Raji (cell line): Measurements from ENCODE around the gene NUAK1.

ENCODE experiments used
- POLR2A ChIP-seq: IDR thresholded peaks from 2 replicates; pipeline ENCODE4 v1.6.1; 2011; ENCODE audit warnings: low read depth, low read length, control low read depth; ENCODE audit not compliant: insufficient read depth

The NUAK1 gene

DNA sequence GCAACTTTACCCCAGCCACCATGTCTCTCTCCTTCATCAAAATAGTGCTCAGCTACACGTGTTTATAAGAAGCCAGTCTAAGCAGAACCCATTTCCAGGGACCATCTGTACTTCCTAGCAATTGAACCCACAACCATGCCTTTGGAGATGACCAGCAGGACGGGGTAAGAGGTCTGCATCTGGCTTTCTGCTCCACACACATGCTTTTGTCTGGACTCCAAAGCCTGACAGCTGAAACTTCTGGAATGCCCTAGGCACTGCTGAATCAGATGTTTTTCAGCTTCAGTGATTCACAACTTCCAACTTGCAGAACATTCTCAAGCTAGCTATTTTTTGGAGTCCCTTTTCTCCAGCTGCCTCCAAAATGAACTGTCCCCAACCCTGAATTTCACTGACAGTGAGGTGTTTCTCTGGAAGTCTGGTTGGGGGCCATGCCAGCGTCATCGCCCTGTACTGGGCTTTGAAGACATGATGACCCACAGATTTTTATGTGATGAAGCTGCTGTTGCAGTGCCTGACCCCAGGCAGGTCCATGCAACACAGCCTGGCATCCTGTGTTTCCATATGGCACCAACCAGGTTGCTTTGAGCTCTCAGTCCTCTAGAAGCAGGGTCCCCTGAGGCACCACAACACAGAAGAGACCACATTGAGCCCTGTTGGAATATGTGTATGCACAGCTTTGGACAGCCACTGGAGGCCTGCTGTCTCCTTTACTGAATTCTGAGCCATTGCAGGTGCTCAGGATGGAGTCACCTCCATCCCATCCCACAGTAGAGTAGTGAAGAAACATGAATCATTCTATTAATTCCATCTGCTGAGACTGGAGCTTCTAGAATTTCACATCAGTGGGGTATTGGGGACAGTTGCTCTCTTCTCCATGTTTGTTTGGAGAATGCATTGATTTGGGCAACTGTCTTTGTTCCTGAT is 80.2 kb downstream of the NUAK1 start:
- TF ChIP-seq POLR2A: no peak

DNA sequence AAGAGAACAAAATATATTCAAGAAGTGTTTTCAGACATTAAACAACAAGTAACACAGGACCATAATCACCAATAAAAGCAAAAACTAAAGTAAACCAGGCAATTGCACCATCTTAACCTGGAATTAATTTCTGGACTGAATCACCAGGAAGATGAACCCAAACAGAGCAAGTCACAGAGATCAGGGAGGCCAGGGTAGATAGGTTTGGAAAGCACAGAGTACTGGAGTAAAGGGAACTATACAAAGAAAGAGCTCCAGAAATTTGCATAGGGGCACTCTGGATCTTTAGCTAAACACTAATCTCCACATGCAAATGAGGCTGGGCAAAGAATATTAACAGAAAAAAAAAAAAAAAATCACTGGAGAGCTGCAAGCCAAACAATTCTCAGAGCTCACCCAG is 84.7 kb downstream of the NUAK1 start:
- no peak for TF ChIP-seq POLR2A

DNA sequence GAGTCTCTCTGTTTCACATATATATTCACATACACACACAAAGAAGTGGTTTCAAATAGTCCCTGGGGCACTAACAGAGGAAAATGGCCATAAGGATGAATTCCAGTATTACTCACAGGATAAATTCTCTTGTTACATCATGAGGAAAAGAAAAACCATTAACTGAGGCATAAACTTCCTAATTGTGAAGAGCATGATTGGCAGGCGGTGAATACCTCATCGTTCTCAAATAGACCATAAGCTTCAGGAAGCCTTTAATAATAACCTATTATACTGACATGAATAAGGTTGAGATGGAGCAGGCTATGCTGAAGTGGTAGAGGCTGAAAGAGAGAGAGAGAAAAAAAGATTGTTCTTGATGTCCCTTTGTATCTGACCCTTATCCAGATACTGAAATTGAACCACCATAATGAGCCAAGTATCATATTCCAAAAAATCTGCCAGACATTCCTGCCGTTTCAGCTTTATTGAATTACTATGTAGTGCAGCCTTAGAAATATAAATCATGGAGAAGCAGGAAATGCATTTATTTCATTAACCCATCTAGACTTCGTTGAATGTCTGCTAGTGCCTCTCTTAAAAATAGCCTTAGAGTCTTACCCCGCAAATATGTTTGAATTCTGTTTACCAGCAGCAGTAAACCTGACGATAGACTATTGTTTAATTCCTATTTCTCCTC is 86.8 kb downstream of the NUAK1 start:
- no peak for TF ChIP-seq POLR2A

DNA sequence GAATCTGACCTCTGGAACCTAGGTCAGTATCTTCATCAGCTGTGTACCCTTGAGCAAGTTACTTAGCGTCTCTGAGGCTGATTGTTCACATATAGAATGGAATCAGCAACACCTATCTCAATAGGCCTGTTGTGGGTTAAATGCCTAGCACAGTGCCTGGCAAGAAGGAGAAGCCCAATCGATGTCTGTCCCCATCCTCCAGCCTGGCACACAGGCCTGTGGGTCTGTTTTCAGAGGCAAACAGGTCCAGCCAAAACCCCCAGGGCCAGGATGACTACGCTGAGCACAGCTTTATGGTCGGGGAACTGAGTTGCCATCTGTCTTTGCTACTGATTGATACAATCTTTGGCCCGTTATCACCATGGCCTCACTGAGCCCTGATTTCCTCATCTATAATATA is 89.2 kb downstream of the NUAK1 start:
- no peak for TF ChIP-seq POLR2A

DNA sequence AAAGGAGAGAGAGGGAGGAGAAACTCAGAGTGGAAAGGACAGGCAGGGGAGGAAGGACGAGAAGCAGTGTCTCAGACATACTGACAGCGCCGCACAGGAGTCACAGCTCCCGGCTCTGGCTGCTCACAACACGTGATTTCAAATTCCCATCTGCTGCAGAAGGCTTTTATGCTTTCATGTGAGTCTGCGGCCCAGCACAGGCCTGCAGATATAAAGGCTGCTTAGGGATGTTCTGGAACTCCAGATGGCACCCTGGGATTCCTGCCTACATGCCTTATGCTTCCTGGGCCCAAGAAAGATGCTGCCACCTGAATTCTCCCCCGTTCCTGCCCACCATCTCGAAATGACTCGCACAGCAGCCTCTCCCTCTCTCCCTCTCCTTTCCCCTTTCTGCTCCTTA is 89.6 kb downstream of the NUAK1 start:
- no peak for TF ChIP-seq POLR2A

DNA sequence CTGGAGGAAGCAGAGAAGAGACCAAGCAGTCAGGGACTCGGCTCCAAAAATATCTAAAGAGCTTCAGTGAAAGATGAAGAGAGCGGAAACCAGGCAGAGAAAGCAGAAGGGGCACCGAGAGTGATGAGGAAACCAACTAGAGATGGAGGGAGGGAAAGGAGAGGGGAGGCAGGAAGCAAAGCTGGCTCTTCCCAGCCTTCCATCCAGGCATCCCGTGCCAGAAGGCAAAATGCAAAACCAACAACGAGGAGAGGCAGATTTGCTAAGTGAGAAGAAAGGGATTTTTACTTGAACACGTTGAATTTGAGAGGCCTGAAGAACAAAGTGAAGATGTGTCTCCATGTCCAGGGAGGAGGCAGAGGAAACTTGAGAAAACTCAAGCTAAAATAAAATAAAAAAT is 90.1 kb downstream of the NUAK1 start:
- TF ChIP-seq POLR2A: no peak

DNA sequence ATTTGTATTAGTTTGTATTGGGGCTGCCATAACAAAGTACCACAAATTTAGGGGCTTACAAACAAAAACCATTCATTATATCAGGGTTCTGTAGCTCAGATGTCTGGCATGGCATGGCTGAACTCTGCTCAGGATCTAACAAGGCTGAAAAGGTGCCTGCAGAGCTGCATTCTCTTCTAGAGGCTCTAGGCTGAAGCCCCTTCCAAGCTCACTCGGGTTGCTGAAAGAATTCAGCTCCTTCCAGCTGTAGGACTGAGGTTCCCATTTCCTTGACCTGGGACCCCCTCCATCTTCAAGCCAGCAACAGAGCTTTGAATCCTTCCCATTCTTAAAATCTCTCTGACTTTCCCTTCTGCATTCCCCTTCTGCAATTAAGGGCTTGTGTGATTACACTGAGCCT is 90.7 kb downstream of the NUAK1 start:
- no peak for TF ChIP-seq POLR2A

DNA sequence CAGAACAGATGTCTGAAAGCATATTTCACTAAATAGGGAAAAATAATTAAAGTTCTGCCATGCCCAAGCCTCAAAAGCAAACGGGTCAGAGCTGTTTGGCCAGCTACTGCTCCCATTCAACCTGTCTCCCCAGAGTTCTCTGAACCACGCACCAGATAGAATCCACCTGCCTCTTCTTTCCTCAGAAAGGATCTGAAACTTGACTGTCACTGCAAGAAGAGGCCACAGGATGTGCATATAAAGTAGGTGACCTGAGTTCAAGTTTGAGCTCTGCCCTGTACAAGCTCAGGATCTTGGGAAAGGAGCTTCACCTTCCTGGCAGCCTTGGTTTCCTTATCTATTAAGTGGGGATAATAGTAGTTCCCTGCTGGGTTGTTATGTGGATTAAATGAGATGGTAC is 91.8 kb downstream of the NUAK1 start:
- TF ChIP-seq POLR2A: no peak

DNA sequence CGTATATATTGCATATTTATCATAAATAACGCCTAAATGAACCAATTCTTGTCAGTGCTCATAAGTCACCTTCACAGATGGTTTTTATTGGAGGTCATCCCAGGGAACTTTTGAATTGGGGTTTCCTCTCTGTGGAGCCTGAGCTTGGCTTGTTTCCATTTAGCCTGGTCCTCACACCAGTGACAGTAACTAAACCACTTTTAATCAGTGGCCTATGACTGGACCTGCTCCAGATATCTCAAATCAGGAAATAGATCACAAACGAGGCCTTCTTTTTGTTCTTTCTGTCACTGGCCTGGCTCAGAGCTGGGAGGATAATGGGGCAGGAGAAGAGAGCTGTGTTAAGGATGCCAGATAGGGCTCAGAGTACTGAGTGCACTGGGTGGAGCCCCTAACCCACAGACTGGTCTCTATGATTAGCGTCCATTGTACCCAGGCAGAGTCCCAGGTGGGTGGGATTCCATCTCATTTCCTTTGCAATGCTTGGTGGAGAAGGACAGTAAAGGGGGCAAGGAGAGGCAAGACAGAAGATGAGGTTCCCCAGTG is 92.4 kb downstream of the NUAK1 start:
- no peak for TF ChIP-seq POLR2A

DNA sequence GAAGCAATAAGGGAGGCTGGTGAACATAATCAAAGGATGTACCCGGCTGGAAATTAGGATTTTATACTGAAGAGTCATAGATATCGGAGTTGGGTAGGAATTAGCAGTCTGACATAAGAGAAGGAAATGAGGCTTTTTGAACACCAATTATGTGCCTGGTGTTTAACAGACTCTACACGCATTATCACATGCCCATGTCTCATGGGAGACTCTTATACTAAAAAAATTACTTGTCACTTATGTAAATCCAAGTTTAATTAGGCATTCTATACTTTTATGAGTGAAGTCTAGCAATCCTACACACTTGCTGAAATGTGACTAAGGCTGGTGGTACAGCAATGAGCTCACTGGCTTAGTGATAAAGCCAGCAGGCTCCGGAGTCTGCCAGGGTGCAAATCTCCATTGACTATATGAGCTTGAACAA is 93.5 kb downstream of the NUAK1 start:
- TF ChIP-seq POLR2A: no peak

DNA sequence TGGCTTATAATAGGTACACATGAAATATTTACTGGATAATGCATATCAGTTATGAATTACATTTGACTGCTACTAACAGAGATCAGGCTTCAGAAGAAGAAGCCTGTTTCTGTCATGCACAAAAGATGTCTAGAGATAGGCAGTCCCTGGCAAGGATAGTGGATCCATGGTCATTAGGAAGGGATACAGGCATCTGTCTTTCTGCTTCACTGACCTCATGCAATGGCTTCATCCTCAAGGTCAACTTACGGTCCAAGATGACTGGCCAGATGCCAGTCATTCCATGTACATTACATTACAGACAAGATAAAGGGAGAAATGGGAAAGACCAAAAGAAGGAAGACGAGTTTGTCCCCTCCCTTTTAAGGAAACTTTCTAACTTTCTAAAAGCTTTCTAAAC is 94.0 kb downstream of the NUAK1 start:
- TF ChIP-seq POLR2A: no peak

DNA sequence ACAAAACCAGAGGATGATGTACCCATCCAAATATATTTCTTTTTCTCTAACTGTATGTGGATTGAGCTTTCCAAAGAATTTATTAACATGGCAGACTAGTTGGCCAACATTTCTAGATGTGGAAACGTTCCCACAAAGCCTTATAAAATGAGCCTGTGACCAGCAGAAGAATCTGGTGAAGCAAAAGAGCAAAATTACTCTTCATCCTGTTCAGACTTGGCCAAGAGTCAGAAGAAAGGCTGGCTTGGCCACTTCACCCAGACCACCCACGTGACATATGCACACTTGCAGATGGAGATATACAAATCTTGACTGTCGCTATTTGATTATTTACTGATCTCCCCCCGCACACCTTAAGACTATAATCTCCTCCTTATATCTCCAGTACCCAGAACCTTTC is 96.7 kb downstream of the NUAK1 start:
- TF ChIP-seq POLR2A: no peak

DNA sequence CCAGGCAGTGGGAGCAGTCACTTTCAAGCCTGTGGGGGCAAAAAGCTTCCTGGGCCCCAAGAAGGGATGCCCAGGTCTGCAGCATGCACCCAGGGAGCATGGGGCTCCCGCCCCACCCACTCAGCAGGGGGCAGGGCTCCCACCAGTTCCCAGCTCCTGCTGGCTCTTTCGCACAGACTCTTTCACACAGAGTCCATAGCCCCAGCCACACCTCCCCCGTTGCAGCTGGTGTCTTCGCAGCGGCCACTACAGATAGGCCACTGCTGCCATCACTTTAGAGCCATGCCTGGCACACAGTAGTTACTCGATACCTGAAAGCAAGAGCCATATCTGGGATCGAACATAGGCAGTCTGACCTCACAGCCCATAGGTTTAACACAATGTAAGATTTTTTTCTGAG is 98.2 kb downstream of the NUAK1 start:
- TF ChIP-seq POLR2A: no peak

DNA sequence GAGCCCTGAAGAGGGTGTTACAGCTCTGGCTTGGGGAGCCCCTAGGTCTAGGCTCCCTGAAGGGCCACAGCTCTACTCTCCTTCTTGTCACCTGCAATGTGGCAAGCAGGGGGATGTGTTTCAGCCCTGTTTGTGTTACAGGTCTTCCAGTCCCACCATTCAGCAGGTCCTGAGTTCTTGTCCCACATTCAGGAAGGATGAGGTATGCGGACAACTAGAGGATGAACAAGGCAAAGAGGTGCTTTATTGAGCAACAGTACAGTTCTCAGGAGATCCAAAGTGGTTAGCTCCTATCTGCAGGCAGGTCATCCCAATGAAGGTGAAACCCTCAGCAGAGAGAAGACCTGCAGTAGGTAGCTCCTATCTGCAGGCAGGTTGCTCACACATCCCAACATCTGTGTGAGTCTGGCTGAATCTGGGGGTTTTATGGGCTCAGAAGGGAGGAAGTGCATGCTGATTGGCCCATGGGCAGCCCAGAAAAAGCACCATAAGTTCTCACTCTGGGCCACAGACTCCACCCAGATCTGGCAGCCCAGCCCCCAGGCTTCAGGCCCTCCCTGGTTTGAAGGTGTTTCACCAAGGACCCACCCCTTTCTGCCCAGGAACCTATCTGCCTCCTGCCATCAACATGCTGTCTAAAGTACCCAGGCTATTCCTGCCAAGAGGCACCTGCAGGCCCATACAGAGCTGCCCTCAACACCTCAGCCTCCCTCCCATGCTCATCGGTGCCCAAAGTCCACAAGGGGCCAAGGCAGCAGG is 98.9 kb downstream of the NUAK1 start:
- TF ChIP-seq POLR2A: no peak

DNA sequence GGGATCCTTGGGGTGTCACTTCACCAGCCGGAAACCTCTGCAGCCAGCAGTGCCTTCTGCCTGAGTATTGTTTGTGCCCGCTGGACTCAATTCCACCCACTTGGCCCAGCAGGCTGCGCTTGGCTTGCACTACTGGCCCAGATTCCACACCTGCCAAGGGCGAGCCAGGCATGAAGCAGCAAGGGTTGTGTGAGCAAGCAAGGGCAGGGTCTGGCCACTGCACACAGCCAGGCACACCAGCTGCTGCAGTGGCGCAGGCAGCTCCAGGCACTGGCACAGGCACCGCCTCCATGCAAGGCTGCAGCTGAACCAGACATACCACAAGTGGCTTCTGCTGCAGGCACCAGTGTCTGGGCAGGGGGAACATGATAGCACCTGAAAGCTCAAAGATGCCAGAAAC is 99.5 kb downstream of the NUAK1 start:
- TF ChIP-seq POLR2A: no peak

DNA sequence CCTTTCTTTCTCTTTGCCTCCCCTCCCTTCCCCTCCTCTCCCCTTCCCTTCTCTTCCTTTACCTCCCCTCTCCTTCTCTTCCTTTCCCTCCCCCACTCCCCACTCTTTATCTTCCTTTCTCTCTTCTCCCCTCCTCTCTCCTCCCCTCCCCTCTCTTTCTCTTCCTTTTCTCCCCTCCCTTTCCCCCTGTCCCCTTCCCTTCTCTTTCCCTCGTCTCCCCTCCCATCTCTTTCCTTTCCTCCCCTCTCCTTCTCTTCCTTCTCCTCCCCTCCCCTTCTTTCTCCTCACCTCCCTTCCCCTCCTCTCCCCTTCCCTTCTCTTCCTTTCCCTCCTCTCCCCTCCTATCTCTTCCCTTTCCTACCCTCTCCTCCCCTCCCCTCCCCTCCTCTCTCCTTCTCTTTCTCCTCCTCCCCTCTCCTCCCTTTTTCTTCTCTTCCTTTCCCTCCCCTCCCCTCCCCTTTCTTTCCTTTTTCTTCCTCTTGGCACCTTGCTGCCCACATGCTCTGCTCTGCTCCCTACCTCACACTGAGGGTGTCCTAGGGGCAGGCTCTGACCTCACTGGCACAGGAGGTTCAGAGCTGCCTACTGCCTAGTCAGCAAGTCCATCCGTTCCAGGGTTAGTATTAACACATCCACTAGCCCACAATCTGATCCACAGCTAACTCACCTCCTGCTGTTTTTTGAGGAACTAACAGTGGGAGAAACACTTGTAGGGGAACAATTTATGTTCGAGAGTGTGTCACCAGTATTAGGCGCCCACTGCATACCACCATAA is 101.0 kb downstream of the NUAK1 start:
- no peak for TF ChIP-seq POLR2A
